ENCODE data around the gene KCNA10.

GRCh38 chr1:110529011-110529410 lies 10.0 kb upstream of the KCNA10 start:
- TF ChIP-seq CTCF (conservative IDR thresholded peaks at IDR 0.05; ENCODE audit: low read length) (no peak), EZH2phosphoT487 (IDR thresholded peaks at IDR 0.05; ENCODE audit: borderline replicate concordance, low read depth, low read length) (no peak)
